ENCODE results near the gene PCDHGC3.

PCDHGC3 gene

GRCh38 chr5:141524604-141525597 is 49.1 kb downstream of the PCDHGC3 start:
- peak; percentile 46 for DNase-seq (ENCODE audit: low spot score)

GRCh38 chr5:141525653-141526052 is 49.9 kb downstream of the PCDHGC3 start:
- no peak for DNase-seq (ENCODE audit: low spot score)

- DNase-seq (ENCODE audit: low spot score), result no peak
These were observed 51.7 kb downstream of the PCDHGC3 start for GRCh38 chr5:141527426-141527825.
